ENCODE measurements around the gene WDR93.

WDR93 gene

GRCh38 chr15:89665449-89666181 is 25.0 kb upstream of the WDR93 start:
- Histone ChIP-seq H3K27ac (ENCODE audit: extremely low read depth, low read depth, low read length) (peak overlapping the region; percentile 21; the same call in 1 of the 2 replicates), H3K9me3 (ENCODE audit: control insufficient read depth, insufficient read depth, low read depth, low read length) (no peaks in the 10 kb centered on the region), H3K4me1 (ENCODE audit: control insufficient read depth, insufficient read depth, low read length) (no peaks in the 10 kb centered on the region), H3K36me3 (ENCODE audit: control insufficient read depth in 2 of 2, insufficient read depth in 1 of 2, low read length in 2 of 2) (no peaks in the 10 kb centered on the region), H3K4me3 (ENCODE audit: low read depth, low read length) (peak overlapping the region; percentile 11)
- POLR2A ChIA-PET = no interaction called here
- CTCF ChIA-PET = interaction anchor here (0.5 to 7.8 kb wide), 4 partner anchors 8 to 383 kb away, joined by 3 to 36 read pairs (median 4); no protein-coding TSS in a partner anchor
- no peak for TF ChIP-seq ZNF704 (tag by site-specific recombination; IDR thresholded peaks at IDR 0.05)
- TF ChIP-seq ZNF660 (tag by site-specific recombination; IDR thresholded peaks at IDR 0.05) = peak; percentile 45; the same call in 1 of the 2 replicates
- TF ChIP-seq ZNF350 (tag by site-specific recombination; IDR thresholded peaks at IDR 0.05) = no peak
- TF ChIP-seq RBAK (tag by site-specific recombination; IDR thresholded peaks at IDR 0.05) = no peak
- no peak for TF ChIP-seq KLF1 (tag by site-specific recombination; IDR thresholded peaks at IDR 0.05)
- no peak for TF ChIP-seq ATF2 (tag by site-specific recombination; IDR thresholded peaks at IDR 0.05; ENCODE audit: low read depth)
- TF ChIP-seq TRIM28 (IDR thresholded peaks at IDR 0.05; ENCODE audit: borderline replicate concordance, low read length) = no peak
- no peak for TF ChIP-seq ZNF473 (tag by site-specific recombination; IDR thresholded peaks at IDR 0.05)
- TF ChIP-seq ZNF280C (tag by site-specific recombination; IDR thresholded peaks at IDR 0.05) = no peak
- no peak for TF ChIP-seq ZNF585B (tag by site-specific recombination; IDR thresholded peaks at IDR 0.05)
- TF ChIP-seq ZNF274 (IDR thresholded peaks at IDR 0.05; ENCODE audit: low read length) = no peak
- no peak for TF ChIP-seq ZNF274 (tag by site-specific recombination; IDR thresholded peaks at IDR 0.05; ENCODE audit: borderline replicate concordance)
- no peak for TF ChIP-seq ZNF48 (tag by site-specific recombination; IDR thresholded peaks at IDR 0.05)
- peak; percentile 62 for TF ChIP-seq ZNF335 (tag by site-specific recombination; conservative IDR thresholded peaks at IDR 0.05)
- no peak for TF ChIP-seq ZNF248 (tag by site-specific recombination; IDR thresholded peaks at IDR 0.05)
- no peak for TF ChIP-seq ZNF548 (tag by site-specific recombination; IDR thresholded peaks at IDR 0.05)
- TF ChIP-seq ZFHX2 (tag by site-specific recombination; conservative IDR thresholded peaks at IDR 0.05) = no peak
- no peak for TF ChIP-seq ZNF837 (tag by site-specific recombination; IDR thresholded peaks at IDR 0.05)
- no peak for TF ChIP-seq ZNF449 (tag by site-specific recombination; IDR thresholded peaks at IDR 0.05)
- no peak for TF ChIP-seq ZBTB6 (tag by site-specific recombination; IDR thresholded peaks at IDR 0.05)
- no peak for TF ChIP-seq PRDM6 (tag by site-specific recombination; IDR thresholded peaks at IDR 0.05)
- no peak for TF ChIP-seq ZNF239 (tag by site-specific recombination; IDR thresholded peaks at IDR 0.05)
- TF ChIP-seq EGR2 (tag by site-specific recombination; IDR thresholded peaks at IDR 0.05; ENCODE audit: low read depth) = no peak
- TF ChIP-seq ZBTB17 (tag by site-specific recombination; IDR thresholded peaks at IDR 0.05) = peak; percentile 76
- no peak for TF ChIP-seq ZNF777 (tag by site-specific recombination; IDR thresholded peaks at IDR 0.05; ENCODE audit: borderline replicate concordance)
- no peak for TF ChIP-seq ZNF513 (tag by site-specific recombination; IDR thresholded peaks at IDR 0.05)
- TF ChIP-seq MEIS1 (CRISPR knock-in tag; IDR thresholded peaks at IDR 0.05; ENCODE audit: borderline replicate concordance) = no peak
